HL-60/S4 treated with retinoic acid at 250 ng/mL for 4 days and 3 days (cell line): ENCODE measurements around the gene HINT1.
"Not testable (repeated sequence)": the region's sequence is repeated elsewhere in the genome, so short reads cannot be mapped to it uniquely, and the experiment has no call there.

Source experiments
- in situ Hi-C: fragments of 300-500 bp; cut with MboI; formaldehyde crosslinking; loops from 2 replicates; pipeline ENCODE4 v1.7.0; 2022; ENCODE audit warnings: low sequenced_read_pairs

HINT1 gene

DNA sequence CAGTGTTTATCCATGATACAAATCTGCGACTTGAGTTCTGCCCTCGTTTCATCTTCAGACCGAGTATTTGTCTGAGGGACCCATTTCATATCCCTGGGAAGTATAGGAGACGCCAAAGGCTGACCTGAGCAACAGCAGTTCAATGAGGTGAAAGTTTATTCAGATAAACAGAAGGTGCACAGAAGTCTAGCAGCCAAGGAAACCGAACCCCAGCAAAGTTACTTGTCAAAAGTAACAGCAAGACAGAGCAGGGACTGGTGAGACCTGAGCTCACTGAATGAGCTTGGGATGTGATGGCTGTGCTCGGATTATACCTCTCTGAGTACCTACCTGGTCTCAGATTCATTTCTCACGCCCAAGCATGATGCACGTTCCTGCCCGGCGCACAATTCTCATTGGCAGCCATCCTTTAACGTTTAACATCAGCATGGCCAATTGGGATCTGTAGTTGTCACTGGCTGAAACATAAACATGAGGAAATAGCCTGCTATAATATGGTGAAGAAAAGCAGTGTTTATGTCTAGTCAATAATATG, 6.3 kb upstream of the HINT1 start:
- in situ Hi-C loops: loop anchor here (25.0 kb wide), 1 partner anchor 216 kb away; no protein-coding TSS in a partner anchor

DNA sequence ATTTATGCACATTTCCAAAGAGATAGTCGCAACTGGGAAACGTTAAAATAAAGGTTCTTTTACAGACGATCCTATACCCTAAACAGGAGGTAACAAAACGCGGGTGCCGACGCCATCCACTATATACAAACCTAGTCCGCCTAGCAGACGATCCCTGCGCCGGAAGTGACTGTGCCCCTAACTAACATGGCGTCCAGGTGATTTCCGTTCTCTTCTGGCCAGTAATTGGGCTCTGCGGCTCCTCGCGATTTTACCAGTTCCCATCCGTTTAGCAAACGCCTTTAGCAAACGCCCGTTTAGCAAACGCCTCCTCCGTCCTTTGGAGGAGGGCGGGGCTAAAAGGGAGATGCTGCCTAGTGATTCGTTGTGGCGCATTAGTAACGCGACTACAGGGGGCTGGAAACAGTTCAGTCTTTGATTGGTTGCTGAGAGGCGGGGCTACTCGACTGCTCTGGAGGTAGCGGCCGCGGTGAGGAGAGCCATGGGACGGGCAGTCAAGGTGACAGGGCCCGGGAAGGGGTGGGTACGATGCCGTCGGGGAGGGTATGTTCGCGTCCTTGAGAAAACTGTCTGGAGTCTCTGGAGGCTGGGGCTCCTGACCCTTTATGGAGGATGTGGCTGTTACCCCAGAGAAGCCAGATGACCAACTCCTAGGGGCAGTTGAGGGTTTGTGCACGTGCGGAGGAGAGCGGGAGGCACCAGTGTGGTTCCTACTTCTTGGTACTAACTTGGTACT, 5.7 kb upstream of the HINT1 start, which contains the start of gene LYRM7:
TSS of gene LYRM7 (plus strand) at position 405 of the 736 bp plus-strand sequence. CDS start at position 482, 77 bp downstream.
- in situ Hi-C loops: loop anchor here (25.0 kb wide), 1 partner anchor 217 kb away; no protein-coding TSS in a partner anchor

DNA sequence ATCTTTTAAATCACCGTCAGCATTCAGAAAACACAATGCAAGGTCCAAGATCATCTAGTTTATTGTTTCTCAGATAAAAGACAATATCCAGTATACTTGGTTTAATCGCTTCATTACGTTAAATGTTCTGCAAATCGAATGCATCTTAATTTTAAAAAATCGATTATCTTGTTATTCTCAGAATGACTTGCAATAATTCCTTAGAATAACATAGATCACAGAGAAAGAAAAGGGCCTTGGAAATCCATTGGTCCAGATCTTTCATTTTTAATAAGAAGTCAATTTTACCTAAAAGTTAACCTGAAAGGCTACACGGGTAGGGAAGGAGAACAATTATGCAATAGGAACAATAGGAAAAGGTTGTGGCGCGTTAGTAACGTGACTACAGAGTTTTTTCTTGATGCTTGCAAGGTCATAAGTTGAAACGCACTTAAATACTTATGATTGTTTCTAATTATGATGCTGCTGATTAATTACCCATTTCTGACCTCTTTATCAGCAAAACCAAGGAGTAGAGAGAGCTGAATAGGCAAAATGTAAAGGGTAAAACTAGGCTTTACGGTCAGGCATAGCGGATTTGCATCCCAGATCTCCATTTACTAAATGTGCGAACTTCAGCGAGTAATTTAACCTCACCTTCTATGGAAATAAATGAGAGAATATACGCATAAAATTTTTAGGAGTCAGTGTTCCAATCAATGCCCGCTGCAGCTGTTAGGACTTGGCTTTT, 4.9 kb upstream of the HINT1 start:
- in situ Hi-C loops: loop anchor here (25.0 kb wide), 1 partner anchor 217 kb away; no protein-coding TSS in a partner anchor

DNA sequence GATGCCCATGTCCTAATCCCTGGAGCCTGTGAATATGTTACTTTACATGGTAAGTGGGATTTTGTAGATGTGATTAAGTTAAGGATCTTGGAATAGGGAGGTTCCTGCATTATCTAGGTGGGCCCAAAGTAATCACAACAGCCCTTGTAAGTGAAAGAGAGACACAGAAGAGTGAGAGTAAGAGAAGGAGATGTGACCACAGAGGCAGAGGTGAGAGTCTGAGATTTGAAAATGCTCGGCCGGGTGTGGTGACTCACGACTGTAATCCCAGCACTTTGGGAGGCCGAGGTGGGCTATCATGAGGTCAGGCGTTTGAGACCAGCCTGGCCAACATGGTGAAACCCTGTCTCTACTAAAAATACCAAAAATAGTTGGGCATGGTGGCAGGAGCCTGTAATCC, 2.6 kb upstream of the HINT1 start:
- in situ Hi-C loops: loop anchor here (25.0 kb wide), 1 partner anchor 220 kb away; no protein-coding TSS in a partner anchor

DNA sequence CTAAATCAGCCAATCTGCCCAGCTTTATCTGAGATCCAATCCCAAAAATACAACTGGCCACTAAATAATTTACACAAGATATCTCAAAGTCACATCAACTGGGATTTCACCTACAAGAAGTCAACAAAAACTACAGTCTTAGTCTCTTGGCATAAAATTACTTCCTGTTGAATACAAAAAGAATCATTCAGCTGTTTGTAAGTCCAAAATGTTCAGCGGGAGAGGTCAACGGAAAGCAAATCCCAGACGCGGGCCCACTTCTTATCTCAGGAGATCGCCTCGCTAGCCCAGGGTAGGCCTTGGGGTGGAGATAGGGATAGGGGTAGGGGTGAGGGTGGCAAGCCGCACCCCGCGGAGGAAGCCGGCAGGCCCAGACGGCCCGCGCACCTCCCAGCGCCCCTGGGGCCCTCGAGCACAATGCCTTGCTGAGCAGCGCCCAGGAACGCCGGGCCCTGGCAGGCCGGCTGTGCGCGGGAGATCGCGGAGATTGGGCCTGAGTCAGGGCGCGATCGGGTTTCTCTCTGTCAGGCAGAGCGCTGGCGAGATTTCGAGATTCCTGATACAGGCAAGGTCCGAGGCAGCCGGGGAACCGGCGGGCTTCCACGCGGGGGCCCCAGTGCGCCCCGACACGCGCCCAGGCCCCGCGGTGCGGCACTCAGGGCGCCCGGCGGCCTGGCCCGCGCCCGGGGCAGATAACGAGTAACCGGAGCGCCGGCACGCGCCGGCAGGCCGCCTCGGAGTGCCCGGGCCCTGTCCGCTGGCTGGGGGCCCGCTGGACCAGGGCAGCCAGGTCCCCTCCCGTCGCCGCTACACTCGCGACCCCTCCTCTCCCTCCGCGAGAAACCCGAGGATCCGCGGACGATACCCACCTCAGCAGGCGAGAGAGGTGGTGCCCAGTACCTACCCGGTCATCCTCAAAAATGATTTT, 601 bp downstream of the HINT1 start:
- in situ Hi-C loops: loop anchor here (25.0 kb wide), 1 partner anchor 223 kb away; no protein-coding TSS in a partner anchor

DNA sequence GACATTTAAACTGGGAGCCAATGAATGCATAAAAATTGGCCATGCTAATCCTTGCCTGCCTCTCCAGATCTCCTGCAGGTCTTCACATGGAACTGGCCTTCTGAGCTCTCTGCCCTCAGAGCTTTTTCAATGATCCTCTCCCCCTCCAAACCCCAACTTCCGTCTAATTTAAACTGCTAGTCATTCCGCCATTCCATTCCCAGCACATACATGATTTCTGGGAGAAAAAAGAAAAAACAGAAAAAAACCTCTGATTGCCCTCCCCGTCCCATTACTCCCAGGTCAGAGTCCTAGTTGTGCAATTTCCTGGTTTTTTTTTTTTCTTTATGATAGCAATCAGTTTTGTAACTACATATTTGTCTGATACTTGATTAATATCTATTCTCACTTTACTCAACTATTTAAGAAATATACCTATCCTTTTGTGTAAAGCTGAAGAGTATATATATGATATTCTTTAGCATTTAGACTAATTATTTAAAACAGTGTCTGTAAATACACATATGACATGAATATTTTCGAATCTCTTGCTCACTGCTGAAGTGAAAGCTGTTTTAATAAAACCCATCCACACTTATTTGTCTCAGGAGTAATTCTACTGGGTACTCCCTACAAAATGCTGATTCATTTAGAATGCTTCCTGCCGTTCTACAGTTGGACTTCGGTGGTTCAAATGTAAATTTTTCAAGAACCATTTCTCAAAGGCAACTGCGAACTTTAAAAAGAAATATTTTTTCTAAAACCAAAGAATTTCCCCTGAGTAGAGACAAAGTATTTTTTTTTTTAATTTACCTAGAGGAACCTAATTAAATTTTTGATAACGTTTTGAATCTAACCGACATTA, 1.6 kb downstream of the HINT1 start:
- in situ Hi-C loops: loop anchor here (25.0 kb wide), 1 partner anchor 224 kb away; no protein-coding TSS in a partner anchor

DNA sequence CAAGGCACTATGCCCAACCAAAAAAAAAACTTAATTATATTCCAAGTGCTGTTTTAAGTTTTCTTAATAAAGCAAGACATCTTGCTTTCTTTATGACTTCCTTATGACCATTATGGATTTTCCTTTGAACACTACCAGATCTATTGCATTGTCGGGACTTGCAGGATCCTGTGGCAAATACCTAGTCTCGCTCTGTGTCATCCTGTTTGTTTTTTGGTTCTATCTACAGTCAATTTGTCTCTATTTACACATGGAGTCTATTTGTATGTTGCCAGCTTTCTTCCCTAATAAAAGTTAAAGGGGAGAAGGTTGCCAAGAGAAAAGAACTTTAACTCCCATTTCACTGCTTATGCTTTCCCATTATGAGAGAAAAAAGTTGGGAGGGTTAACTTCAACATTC, 4.9 kb downstream of the HINT1 start:
- in situ Hi-C loops: loop anchor here (25.0 kb wide), 1 partner anchor 227 kb away; no protein-coding TSS in a partner anchor

DNA sequence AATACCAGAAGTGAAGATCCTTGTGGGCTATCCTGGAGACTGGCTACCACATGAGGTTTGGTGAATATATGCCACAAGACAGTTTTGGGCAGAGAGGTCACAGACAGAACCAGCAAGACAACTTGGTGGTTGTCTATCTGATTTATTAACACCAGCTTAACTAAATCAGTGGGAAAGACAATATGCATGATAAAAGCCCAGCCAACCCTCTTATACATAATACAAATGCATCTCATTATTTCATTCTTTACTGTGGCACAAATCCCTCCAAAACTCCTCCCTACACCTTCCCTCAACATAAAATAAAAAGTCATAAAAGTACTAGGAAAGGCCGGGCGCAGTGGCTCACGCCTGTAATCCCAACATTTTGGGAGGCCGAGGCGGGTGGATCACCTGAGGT, 8.1 kb downstream of the HINT1 start:
- in situ Hi-C loops: loop anchor here (25.0 kb wide), 1 partner anchor 230 kb away; no protein-coding TSS in a partner anchor

DNA sequence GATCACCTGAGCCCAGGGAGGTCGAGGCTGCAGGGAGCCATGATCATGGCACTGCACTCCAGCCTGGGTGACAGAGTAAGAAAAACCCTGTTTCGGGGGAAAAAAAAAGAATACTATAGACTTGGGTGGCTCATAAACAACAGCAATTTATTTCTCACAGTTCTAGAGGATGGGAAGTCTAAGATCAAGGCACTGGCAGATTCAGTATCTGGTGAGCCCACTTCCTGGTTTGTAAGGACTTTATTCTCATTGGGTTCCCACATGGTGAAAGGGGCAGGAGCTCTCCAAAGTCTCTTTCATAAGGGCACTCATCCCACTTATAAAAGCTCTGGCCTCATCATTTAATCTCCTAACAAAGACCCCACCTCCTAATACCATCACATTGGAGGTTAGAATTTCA, 8.7 kb downstream of the HINT1 start:
- in situ Hi-C loops: loop anchor here (25.0 kb wide), 1 partner anchor 231 kb away; no protein-coding TSS in a partner anchor

DNA sequence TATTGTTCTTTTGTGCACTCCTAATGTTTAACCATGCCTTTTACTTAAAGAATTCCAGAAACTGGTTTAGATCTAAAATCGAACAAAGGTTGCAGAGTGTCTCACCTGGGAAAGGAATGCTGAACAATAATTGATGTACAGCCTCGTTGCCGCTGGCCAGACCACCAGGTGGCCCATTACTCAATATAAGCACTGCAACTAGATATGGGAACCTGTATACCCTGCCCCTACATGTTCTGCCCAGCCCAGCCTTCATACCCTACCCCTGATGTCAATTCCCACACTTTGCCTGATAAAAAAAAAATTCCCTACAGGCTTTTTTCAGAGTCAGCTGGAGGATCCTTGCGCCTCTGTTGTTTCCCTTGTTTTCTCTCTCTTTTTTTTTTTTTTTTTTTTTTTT, 13.8 kb downstream of the HINT1 start:
- in situ Hi-C loops: loop anchor here (25.0 kb wide), 1 partner anchor 236 kb away; no protein-coding TSS in a partner anchor

DNA sequence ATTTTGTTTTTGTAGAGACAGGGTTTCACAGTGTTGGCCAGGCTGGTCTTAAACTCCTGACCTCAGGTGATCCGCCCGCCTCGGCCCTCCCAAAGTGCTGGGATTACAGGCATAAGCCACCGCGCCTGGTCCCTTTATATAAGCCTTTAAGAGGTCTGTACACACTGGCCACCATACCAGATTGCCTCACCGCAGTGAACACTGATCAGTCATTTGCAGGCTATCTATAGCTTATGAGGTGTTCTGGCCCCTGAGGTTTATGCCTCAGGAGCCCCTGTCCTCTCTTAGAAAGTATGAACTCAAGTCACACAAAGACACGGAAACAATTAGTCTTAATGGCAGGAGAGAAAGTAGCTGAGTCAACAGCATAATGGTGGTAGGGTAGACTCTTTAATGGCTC, 14.6 kb downstream of the HINT1 start:
- in situ Hi-C loops: loop anchor here (25.0 kb wide), 1 partner anchor 237 kb away; no protein-coding TSS in a partner anchor

DNA sequence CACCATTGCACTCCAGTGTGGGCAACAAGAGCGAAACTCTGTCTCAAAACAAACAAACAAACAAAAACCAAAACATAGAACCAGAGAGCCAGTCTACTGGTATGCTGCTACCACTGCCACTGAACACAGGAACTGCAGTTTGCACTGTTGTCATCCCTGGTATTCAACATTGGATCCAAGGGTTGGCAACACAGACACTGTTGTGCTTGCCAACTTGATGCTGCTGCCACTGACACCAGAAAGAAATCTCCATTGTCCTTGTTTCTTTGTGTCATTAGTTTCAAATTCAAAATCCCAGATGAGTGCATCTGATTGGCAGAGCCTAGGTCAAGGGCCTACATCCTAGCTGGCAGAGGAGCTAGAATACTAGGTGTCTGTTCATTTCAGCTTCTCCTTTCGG, 16.2 kb downstream of the HINT1 start:
- in situ Hi-C loops: no loop called here

DNA sequence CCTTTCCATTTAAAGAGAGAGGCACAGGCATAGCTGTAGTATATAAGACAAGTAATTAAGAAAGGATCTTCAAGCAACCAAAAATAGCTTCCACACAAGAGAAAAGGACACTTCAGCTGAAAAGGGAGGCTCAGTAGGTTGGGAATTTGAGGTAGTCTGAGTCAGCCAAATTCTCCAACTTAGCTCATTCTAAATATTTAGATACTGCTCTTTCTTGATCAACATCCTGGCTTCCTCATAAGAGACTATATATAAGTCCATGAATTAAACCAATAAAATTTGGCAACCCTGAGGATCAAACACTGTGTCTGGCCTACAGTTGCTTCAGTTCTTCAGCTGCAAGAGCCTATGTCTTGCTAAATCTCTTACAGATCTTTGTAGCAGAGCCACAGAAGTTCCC, 17.8 kb downstream of the HINT1 start:
- in situ Hi-C loops: no loop called here

DNA sequence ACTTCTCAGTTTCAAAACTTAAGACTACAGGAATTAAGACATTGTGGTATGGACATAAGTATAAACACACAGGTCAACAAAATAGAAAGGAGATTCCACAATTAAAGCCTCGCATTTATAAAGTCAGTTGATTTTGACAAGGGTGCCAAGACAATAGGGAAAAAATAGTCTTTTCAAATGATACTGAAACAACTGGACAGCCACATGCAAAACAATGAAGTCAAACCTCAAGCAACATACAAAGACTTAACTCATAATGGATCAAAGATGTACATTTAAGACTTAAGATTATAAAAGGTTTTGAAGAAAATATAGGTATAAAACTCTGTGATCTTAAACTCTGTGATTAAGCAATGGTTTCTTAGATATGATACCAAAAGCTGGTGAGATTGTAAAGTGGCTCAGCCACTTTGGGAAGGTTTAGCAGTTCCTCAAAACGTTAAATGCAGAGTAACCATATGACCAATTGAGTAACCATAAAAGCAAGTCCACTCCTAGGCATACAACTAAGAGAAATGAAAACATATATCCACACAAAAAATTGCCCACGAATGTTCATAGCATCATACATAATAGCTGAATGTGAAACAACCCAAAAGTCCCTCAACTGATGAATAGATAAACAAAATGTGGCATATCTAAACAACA, 22.0 kb downstream of the HINT1 start:
- in situ Hi-C loops: no loop called here

DNA sequence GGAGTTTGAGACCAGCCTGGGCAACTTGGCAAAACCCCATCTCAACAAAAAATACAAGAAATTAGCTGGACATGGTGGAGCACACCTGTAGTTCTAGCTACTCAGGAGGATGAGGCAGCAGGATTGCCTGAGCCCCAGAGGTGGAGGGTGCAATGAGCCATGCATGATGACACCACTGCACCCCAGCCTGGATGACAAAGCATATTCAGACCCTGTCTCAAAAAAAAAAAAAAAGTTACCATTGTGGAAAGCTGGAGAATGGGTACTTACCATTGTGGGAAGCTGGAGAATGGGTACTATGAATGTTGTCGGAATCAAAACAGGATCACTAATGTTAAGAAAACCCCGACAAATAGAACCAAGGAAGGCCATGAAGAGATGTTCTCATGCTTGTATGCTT, 25.7 kb downstream of the HINT1 start:
- in situ Hi-C loops: no loop called here

DNA sequence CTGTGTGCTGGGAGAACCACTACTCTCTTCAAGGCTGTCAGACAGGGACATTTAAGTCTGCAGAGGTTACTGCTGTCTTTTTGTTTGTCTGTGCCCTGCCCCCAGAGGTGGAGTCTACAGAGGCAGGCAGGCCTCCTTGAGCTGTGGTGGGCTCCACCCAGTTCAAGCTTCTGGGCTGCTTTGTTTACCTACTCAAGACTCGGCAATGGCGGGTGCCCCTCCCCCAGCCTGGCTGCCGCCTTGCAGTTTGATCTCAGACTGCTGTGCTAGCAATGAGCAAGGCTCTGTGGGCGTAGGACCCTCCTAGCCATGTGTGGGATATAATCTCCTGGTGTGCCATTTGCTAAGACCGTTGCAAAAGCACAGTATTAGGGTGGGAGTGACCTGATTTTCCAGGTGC, 26.6 kb downstream of the HINT1 start:
- in situ Hi-C loops: not testable (repeated sequence)

DNA sequence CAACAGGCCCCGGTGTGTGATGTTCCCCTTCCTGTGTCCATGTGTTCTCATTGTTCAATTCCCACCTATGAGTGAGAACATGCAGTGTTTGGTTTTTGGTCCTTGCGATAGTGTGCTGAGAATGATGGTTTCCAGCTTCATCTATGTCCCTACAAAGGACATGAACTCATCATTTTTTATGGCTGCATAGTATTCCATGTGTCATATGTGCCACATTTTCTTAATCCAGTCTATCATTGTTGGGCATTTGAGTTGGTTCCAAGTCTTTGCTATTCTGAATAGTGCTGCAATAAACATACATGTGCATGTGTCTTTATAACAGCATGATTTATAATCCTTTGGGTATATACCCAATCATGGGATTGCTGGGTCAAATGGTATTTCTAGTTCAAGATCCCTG, 32.0 kb downstream of the HINT1 start:
- in situ Hi-C loops: not testable (repeated sequence)

DNA sequence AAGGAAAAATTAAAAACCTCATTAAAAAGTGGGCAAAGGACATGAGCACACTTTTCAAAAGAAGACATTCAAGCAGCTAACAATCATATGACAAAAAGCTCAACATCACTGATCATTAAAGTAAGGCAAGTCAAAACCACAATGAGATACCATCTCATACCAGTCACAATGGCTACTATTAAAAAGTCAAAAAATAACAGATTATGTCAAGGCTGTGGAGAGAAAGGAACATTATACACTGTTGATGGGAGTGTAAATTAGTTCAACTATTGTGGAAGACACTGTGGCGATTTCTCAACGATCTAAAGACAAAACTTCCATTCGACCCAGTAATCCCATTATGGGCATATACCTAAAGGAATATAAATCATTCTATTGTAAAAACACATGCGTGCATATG, 35.8 kb downstream of the HINT1 start:
- in situ Hi-C loops: no loop called here

DNA sequence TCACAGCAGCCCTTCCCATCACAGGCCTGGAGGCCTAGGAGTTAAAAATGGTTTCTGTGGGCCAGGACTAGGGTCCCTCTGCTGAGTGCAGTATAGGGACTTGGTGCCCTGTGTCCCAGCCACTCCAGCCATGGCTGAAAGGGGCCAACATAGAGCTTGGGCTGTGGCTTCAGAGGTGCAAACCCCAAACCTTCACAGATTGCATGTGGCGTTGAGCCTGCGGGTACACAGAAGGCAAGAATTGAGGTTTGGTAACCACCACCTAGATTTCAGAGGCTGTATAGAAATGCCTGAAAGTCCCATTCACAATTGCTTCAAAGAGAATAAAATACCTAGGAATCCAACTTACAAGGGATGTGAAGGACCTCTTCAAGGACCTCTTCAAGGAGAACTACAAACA, 37.8 kb downstream of the HINT1 start:
- in situ Hi-C loops: not testable (repeated sequence)
